ENCODE results near the gene SLC9A3. TPM values are rescaled to one million over a fixed set of nuclear protein-coding genes. Genes with fewer than 3 reads are reported as not detected.
A peak's percentile ranks its signal among the peaks of the same experiment; 100 is the strongest.
"Not testable (repeated sequence)": the region's sequence is repeated elsewhere in the genome, so short reads cannot be mapped to it uniquely, and the experiment has no call there.

SLC9A3 gene
- total RNA-seq, 2 donors from 2014 or later = 78.1 to 170 TPM

DNA sequence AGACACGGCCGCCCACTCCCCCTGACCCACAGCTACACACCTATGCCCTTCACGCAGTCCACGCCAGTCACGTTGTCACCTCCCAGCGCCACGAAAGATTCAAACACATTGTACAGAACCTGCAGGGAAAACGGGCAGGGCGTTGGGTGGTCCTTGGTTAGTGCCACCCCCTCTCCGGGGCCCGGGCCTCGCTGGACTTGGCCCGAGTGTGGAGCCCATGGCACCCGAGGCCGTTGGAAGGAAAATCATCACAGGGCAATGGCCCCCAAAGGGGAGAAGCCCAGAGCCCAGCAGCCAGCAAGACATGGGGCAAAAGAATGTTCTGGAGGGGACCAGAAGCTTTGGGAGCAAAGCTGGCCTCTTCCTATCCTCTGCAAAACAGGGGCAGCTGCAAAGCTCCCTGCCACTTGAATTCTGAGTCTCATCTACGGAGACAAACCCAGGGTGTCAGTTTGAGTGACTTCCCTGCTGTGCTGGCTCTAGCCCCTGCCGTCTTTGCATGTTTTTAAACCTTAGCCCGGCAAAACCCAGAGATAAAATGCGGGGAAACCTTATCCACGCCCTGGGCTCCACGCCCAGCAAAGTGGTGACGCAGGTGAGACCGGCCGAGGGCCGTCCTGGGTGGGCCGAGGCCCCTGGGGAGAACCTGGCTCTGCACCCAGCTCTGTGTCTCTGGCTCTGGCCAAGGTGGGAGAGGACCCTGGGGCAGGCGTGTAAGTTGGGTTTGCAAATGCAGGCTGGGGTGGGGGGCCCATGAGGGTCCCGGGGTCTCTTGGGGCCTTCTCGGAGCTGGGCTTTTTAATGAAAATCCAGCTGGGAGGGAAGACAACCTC lies 38.9 kb downstream of the SLC9A3 start:
- ATAC-seq = no peak
- DNase-seq = no peak
- intact Hi-C loops (cut with DNase I, micrococcal nuclease) = no loop called here

- no peak for ATAC-seq
- no peak for DNase-seq
- intact Hi-C loops (cut with DNase I, micrococcal nuclease) = no loop called here
Measured at GRCh38 chr5:484556-484955, 39.7 kb downstream of the SLC9A3 start.

- no peak for DNase-seq
- ATAC-seq = no peak
- intact Hi-C loops (cut with DNase I, micrococcal nuclease) = no loop called here
Measured at GRCh38 chr5:483434-484140, 40.7 kb downstream of the SLC9A3 start.

GRCh38 chr5:483011-483410 lies 41.2 kb downstream of the SLC9A3 start:
- intact Hi-C loops (cut with DNase I, micrococcal nuclease) = no loop called here
- DNase-seq = no peak
- ATAC-seq = no peak

DNA sequence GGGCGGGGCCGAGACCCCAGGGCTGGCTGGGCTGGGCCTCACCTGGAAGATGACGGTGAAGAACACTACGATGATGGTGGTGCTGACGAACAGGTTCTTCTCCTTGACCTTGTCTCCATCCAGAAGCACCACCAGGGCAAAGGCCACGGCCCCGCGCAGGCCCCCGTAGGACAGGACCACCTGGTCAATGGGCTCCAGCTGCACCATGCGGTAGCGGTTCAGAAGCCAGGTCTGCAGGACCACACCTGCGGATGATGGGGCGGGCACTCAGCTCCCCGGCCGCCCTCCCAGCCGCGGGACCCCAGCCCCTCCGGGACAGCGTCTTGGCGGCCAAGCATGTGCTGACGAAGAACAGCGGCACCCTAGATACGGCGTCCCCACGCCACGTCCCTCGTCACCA lies 41.7 kb downstream of the SLC9A3 start:
- intact Hi-C loops (cut with DNase I, micrococcal nuclease) = no loop called here
- no peak for DNase-seq
- no peak for ATAC-seq

DNA sequence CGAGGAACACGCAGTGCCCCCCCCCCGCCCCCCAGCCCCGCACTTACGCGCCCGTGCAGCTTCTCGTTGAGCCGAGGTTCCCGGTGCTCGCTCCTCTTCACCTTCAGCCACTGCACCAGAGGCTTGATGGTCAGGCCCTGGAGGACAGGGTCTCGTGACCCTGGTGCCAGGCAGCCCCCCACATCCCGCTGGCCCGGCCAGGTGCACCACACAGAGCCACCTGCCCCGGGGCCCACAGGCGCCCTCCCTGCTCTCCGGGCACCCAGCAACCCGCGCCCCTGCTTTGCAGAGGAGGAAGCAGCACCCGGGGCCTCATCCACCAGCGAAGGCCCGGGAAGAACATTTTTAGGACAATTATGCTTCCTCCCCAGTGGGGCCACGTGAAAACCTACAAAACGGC lies 42.2 kb downstream of the SLC9A3 start:
- no peak for DNase-seq
- no peak for ATAC-seq
- intact Hi-C loops (cut with DNase I, micrococcal nuclease) = no loop called here

GRCh38 chr5:481347-481746 lies 42.9 kb downstream of the SLC9A3 start:
- intact Hi-C loops (cut with DNase I, micrococcal nuclease) = no loop called here
- DNase-seq (no peak), ATAC-seq (no peak)

GRCh38 chr5:479566-480319 lies 44.5 kb downstream of the SLC9A3 start:
- intact Hi-C loops (cut with DNase I, micrococcal nuclease) = no loop called here
- ATAC-seq (no peak), DNase-seq (no peak)

- no peak for DNase-seq
- intact Hi-C loops (cut with DNase I, micrococcal nuclease) = no loop called here
- no peak for ATAC-seq
Measured at GRCh38 chr5:478982-479535, 45.2 kb downstream of the SLC9A3 start.

DNA sequence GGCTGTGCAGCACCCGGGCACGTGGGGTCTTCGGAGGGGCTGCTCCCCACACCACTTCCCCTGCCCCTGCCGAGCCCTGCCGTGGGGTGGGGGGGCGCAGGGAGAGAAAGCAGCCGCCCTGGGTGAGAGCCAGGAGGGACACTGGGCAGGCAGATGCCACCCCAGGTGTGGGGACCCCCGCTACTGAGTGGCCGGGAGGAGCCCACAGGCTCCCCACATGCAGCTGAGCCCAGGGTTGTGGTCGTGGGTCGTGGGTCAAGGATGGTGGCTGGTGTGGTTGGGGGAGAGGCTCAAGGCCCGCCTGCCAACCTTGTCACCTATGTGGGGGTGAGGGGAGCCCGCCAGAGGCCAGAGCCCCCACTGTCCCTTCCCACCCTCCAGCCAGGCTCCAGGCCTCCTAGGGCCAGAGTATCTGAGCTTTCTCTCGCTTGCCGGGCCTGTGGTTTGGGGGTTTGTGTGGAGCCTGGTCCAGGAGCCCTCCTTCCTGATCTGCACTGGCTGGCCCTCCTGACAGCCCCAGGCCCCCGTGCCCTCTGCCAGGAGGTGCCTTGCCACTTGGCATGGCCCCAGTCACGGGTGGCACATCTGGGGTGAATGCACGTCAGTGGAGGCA lies 45.8 kb downstream of the SLC9A3 start:
- no peak for DNase-seq
- intact Hi-C loops (cut with DNase I, micrococcal nuclease) = no loop called here
- ATAC-seq = no peak

- intact Hi-C loops (cut with DNase I, micrococcal nuclease) = no loop called here
- no peak for DNase-seq
- ATAC-seq = no peak
Measured at GRCh38 chr5:477871-478270, 46.4 kb downstream of the SLC9A3 start.

GRCh38 chr5:477247-477646 lies 47.0 kb downstream of the SLC9A3 start:
- ATAC-seq (no peak), DNase-seq (no peak)
- intact Hi-C loops (cut with DNase I, micrococcal nuclease) = no loop called here

DNA sequence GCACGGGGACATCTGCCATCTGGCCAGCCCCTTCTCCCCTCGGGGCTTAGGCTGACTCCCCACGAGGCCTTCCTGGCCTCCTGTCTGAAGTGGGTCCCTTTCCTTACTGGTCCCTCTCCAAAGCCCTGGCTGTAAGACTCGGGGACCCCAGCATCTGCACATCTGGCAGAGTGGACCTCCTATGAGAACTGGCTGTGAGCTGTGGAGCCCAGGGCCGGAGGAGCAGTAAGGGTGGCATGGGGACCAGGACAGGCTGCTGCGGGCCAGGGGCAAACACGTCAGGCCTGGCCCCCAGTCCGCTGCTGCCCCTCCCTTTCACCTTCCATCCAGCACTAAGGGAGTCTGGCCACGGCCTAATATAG lies 47.5 kb downstream of the SLC9A3 start:
- no peak for ATAC-seq
- intact Hi-C loops (cut with DNase I, micrococcal nuclease) = no loop called here
- DNase-seq = no peak

GRCh38 chr5:476102-476813 lies 48.0 kb downstream of the SLC9A3 start:
- ATAC-seq (no peak), DNase-seq (no peak)
- intact Hi-C loops (cut with DNase I, micrococcal nuclease) = no loop called here

- peak in 1 of 2 donors; percentile 21 for DNase-seq
- intact Hi-C loops (cut with DNase I, micrococcal nuclease) = no loop called here
- ATAC-seq = no peak
Measured at GRCh38 chr5:475704-476101, 48.5 kb downstream of the SLC9A3 start.

- peak; percentile 29 to 40 for DNase-seq
- intact Hi-C loops (cut with DNase I, micrococcal nuclease) = no loop called here
- ATAC-seq = no peak
Measured at GRCh38 chr5:474840-475661, 49.2 kb downstream of the SLC9A3 start.

DNA sequence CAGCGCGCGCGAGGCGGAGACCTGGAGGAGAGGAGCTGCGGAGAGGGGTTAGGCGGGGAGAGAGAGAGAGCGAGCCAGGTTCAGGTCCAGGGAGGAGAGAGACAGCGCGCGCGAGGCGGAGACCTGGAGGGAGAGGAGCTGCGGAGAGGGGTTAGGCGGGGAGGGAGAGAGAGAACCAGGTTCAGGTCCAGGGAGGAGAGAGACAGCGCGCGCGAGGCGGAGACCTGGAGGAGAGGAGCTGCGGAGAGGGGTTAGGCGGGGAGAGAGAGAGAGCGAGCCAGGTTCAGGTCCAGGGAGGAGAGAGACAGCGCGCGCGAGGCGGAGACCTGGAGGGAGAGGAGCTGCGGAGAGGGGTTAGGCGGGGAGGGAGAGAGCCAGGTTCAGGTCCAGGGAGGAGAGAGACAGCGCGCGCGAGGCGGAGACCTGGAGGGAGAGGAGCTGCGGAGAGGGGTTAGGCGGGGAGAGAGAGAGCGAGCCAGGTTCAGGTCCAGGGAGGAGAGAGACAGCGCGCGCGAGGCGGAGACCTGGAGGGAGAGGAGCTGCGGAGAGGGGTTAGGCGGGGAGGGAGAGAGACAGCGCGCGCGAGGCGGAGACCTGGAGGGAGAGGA lies 49.9 kb downstream of the SLC9A3 start:
- DNase-seq = peak in 1 of 2 donors; percentile 5
- intact Hi-C loops (cut with DNase I, micrococcal nuclease); ATAC-seq: not testable (repeated sequence)

Data from left colon (tissue), 2 donors.